Activated naive CD4-positive, alpha-beta T cell treated with anti-CD3 and anti-CD28 coated beads, Interleukin-2, amount 50 U/mL, for 72 hours (primary cell): Measurements from ENCODE around the gene ZW10. TPM values are rescaled to one million over a fixed set of nuclear protein-coding genes. Genes with fewer than 3 reads are reported as not detected.
"Not testable (repeated sequence)": the region's sequence is repeated elsewhere in the genome, so short reads cannot be mapped to it uniquely, and the experiment has no call there.

Source experiments
- ATAC-seq, 2 donors: fragments of 150-1000 bp; cut with Tn5 transposase; 2 replicates each; pipeline ENCODE4 v1.10.0; 2021; ENCODE audit warnings: mild to moderate bottlenecking in 2 of 2, moderate library complexity in 2 of 2
- DNase-seq, 2 donors: peaks; one replicate each; pipeline ENCODE4 v3.0.0; 2021 to 2022; ENCODE audit warnings: low spot score in 2 of 2
- H3K27ac Mint-ChIP-seq, 2 donors: one replicate each; pipeline ENCODE4 v1.8.0; 2022; ENCODE audit warnings: mild to moderate bottlenecking in 2 of 2, mixed read lengths in 2 of 2
- H3K36me3 Mint-ChIP-seq, 2 donors: one replicate each; pipeline ENCODE4 v1.8.0; 2022; ENCODE audit warnings: mixed read lengths in 2 of 2
- H3K9me3 Mint-ChIP-seq, 2 donors: one replicate each; pipeline ENCODE4 v1.8.0; 2022; ENCODE audit warnings: mixed read lengths in 2 of 2
- total RNA-seq, 2 donors: library from RNA; stranded (reverse); gene quantifications; one replicate each; pipeline ENCODE4 v1.2.3, GENCODE V29; 2022

Gene ZW10
- total RNA-seq, 2 donors from 2014 or later, result 16.5 to 18.5 TPM

- peak overlapping the region; percentile 98 to 100 for H3K27ac Mint-ChIP-seq
- DNase-seq (no peak), ATAC-seq (no peak)
- H3K36me3 Mint-ChIP-seq, result peaks cover 9 to 10% of the 10 kb centered on the region in 2 donors
- no peaks in the 10 kb centered on the region for H3K9me3 Mint-ChIP-seq
These were observed 647 bp upstream of the ZW10 start for GRCh38 chr11:113774174-113774503.

- H3K27ac Mint-ChIP-seq, result peak overlapping the region; percentile 98 to 100
- no peak for ATAC-seq
- H3K36me3 Mint-ChIP-seq, result peaks cover 9 to 12% of the 10 kb centered on the region in 2 donors
- no peaks in the 10 kb centered on the region for H3K9me3 Mint-ChIP-seq
- no peak for DNase-seq
These were observed 438 bp downstream of the ZW10 start for GRCh38 chr11:113773092-113773415.

GRCh38 chr11:113771964-113772363 is 1.5 kb downstream of the ZW10 start:
- H3K36me3 Mint-ChIP-seq, result peaks cover 19 to 23% of the 10 kb centered on the region in 2 donors
- DNase-seq (no peak), ATAC-seq (no peak)
- H3K9me3 Mint-ChIP-seq, result no peaks in the 10 kb centered on the region
- H3K27ac Mint-ChIP-seq, result peak overlapping the region in 1 of 2 donors; percentile 98

GRCh38 chr11:113764527-113765219 is 8.8 kb downstream of the ZW10 start:
- no peak for DNase-seq
- Mint-ChIP-seq H3K36me3 (peaks cover 15 to 39% of the 10 kb centered on the region in 2 donors), H3K9me3 (no peaks in the 10 kb centered on the region), H3K27ac (no peak overlapping the region)
- no peak for ATAC-seq

GRCh38 chr11:113763040-113763439 is 10.5 kb downstream of the ZW10 start:
- not testable (repeated sequence) for DNase-seq, ATAC-seq

GRCh38 chr11:113760241-113760640 is 13.3 kb downstream of the ZW10 start:
- Mint-ChIP-seq H3K27ac (no peak overlapping the region), H3K36me3 (peaks cover 7 to 25% of the 10 kb centered on the region in 2 donors), H3K9me3 (no peaks in the 10 kb centered on the region)
- DNase-seq (no peak), ATAC-seq (no peak)

More at GRCh38 chr11:113763040-113763439, 10.5 kb downstream of the ZW10 start:
- H3K36me3 Mint-ChIP-seq, result peaks cover 14 to 36% of the 10 kb centered on the region in 2 donors
- not testable (repeated sequence) for H3K9me3 Mint-ChIP-seq, H3K27ac Mint-ChIP-seq

GRCh38 chr11:113752932-113753331 is 20.6 kb downstream of the ZW10 start:
- H3K9me3 Mint-ChIP-seq, result no peaks in the 10 kb centered on the region
- ATAC-seq (no peak), DNase-seq (no peak)
- H3K27ac Mint-ChIP-seq, result no peak overlapping the region
- peaks cover 6 to 9% of the 10 kb centered on the region in 2 donors for H3K36me3 Mint-ChIP-seq

GRCh38 chr11:113736323-113736722 is 37.2 kb downstream of the ZW10 start:
- no peak overlapping the region for H3K27ac Mint-ChIP-seq
- ATAC-seq, result peak; percentile 92 to 96

GRCh38 chr11:113732092-113732491 is 41.4 kb downstream of the ZW10 start:
- no peak overlapping the region for H3K27ac Mint-ChIP-seq
- H3K9me3 Mint-ChIP-seq, result no peaks in the 10 kb centered on the region
- DNase-seq (no peak), ATAC-seq (no peak)
- H3K36me3 Mint-ChIP-seq, result peaks cover 0 to 10% of the 10 kb centered on the region in 2 donors

More at GRCh38 chr11:113736323-113736722, 37.2 kb downstream of the ZW10 start:
- H3K9me3 Mint-ChIP-seq, result no peaks in the 10 kb centered on the region
- DNase-seq, result no peak
- H3K36me3 Mint-ChIP-seq, result peaks cover 11 to 21% of the 10 kb centered on the region in 2 donors

- no peak for DNase-seq
- no peaks in the 10 kb centered on the region for H3K9me3 Mint-ChIP-seq
These were observed 42.4 kb downstream of the ZW10 start for GRCh38 chr11:113730887-113731726.

GRCh38 chr11:113729456-113729855 is 44.0 kb downstream of the ZW10 start:
- peaks cover 0 to 9% of the 10 kb centered on the region in 2 donors for H3K36me3 Mint-ChIP-seq
- DNase-seq (no peak), ATAC-seq (no peak)
- H3K9me3 Mint-ChIP-seq, result no peaks in the 10 kb centered on the region
- H3K27ac Mint-ChIP-seq, result no peak overlapping the region

More at GRCh38 chr11:113730887-113731726, 42.4 kb downstream of the ZW10 start:
- Mint-ChIP-seq H3K36me3 (peaks cover 0 to 10% of the 10 kb centered on the region in 2 donors), H3K27ac (peak overlapping the region in 1 of 2 donors; percentile 22)
- ATAC-seq, result no peak

- DNase-seq (no peak), ATAC-seq (no peak)
- H3K36me3 Mint-ChIP-seq, result peaks cover 0 to 3% of the 10 kb centered on the region in 2 donors
- H3K9me3 Mint-ChIP-seq, result no peaks in the 10 kb centered on the region
- no peak overlapping the region for H3K27ac Mint-ChIP-seq
These were observed 44.7 kb downstream of the ZW10 start for GRCh38 chr11:113728814-113729213.

GRCh38 chr11:113725913-113726312 is 47.6 kb downstream of the ZW10 start:
- ATAC-seq, result no peak
- no peaks in the 10 kb centered on the region for H3K9me3 Mint-ChIP-seq
- DNase-seq, result no peak
- H3K27ac Mint-ChIP-seq, result no peak overlapping the region
- peaks cover 0 to 7% of the 10 kb centered on the region in 2 donors for H3K36me3 Mint-ChIP-seq

- H3K27ac Mint-ChIP-seq, result no peak overlapping the region
- ATAC-seq (no peak), DNase-seq (no peak)
- peaks cover 0 to 7% of the 10 kb centered on the region in 2 donors for H3K36me3 Mint-ChIP-seq
- H3K9me3 Mint-ChIP-seq, result no peaks in the 10 kb centered on the region
These were observed 48.1 kb downstream of the ZW10 start for GRCh38 chr11:113725407-113725806.

GRCh38 chr11:113724778-113725177 is 48.7 kb downstream of the ZW10 start:
- no peak for DNase-seq
- Mint-ChIP-seq H3K27ac (no peak overlapping the region), H3K9me3 (no peaks in the 10 kb centered on the region), H3K36me3 (peaks cover 0 to 7% of the 10 kb centered on the region in 2 donors)
- ATAC-seq, result no peak

- no peak for DNase-seq
- no peak overlapping the region for H3K27ac Mint-ChIP-seq
- peaks cover 3 to 4% of the 10 kb centered on the region in 2 donors for H3K9me3 Mint-ChIP-seq
- H3K36me3 Mint-ChIP-seq, result peaks cover 0 to 16% of the 10 kb centered on the region in 2 donors
- no peak for ATAC-seq
These were observed 49.7 kb downstream of the ZW10 start for GRCh38 chr11:113723787-113724186.

GRCh38 chr11:113722934-113723333 is 50.6 kb downstream of the ZW10 start:
- H3K27ac Mint-ChIP-seq, result peak overlapping the region in 1 of 2 donors; percentile 95
- ATAC-seq, result no peak
- no peak for DNase-seq
- peaks cover 3 to 4% of the 10 kb centered on the region in 2 donors for H3K9me3 Mint-ChIP-seq
- peaks cover 0 to 16% of the 10 kb centered on the region in 2 donors for H3K36me3 Mint-ChIP-seq
